WTC11 (cell line): Measurements from ENCODE around the gene CRTAP. TPM values are rescaled to one million over a fixed set of nuclear protein-coding genes. Genes with fewer than 3 reads are reported as not detected.

Source experiments
- ATAC-seq: fragments of 200-7000 bp; cut with Tn5 transposase; 2 replicates; pipeline ENCODE4 v1.10.0; 2021; ENCODE audit warnings: mild to moderate bottlenecking, moderate library complexity
- CTCF ChIA-PET: fragments of 300-600 bp; sonication (Branson Sonifier 250); formaldehyde crosslinking; loops from one replicate; lab custom pipeline; 2021; ENCODE audit warnings: antibody characterized with exemption; lab: Charles Lee
- POLR2A ChIA-PET: fragments of 350-600 bp; sonication (Branson Sonifier 250); formaldehyde crosslinking; loops from one replicate; lab custom pipeline; 2021; ENCODE audit warnings: antibody characterized with exemption; lab: Charles Lee
- DNase-seq: peaks from one replicate; pipeline ENCODE4 v3.0.0; 2021; ENCODE audit warnings: low spot score
- H3K27ac Mint-ChIP-seq: 2 replicates; pipeline ENCODE4 v1.8.0; 2021; ENCODE audit warnings: mixed read lengths
- H3K27me3 Mint-ChIP-seq: 2 replicates; pipeline ENCODE4 v1.8.0; 2021; ENCODE audit warnings: low read depth, mild to moderate bottlenecking, moderate library complexity, mixed read lengths
- H3K36me3 Mint-ChIP-seq: 2 replicates; pipeline ENCODE4 v1.8.0; 2021; ENCODE audit warnings: mixed read lengths
- H3K4me1 Mint-ChIP-seq: 2 replicates; pipeline ENCODE4 v1.8.0; 2022; ENCODE audit warnings: mixed read lengths
- H3K4me3 Mint-ChIP-seq: 2 replicates; pipeline ENCODE4 v1.8.0; 2021; ENCODE audit warnings: mild to moderate bottlenecking, moderate library complexity, mixed read lengths
- H3K9me3 Mint-ChIP-seq: 2 replicates; pipeline ENCODE4 v1.8.0; 2021; ENCODE audit warnings: mixed read lengths
- ARID4B ChIP-seq: sonication (generic); formaldehyde crosslinking; IDR thresholded peaks from 2 replicates; pipeline ENCODE4 v1.8.0; 2023; ENCODE audit warnings: missing genetic modification reagents, mild to moderate bottlenecking, borderline replicate concordance
- ATF3 ChIP-seq: sonication (generic); formaldehyde crosslinking; conservative IDR thresholded peaks from 2 replicates; pipeline ENCODE4 v1.8.1; 2022; ENCODE audit warnings: mild to moderate bottlenecking, missing genetic modification reagents
- CBFB ChIP-seq: sonication (generic); formaldehyde crosslinking; IDR thresholded peaks from 2 replicates; pipeline ENCODE4 v1.8.1; 2022; ENCODE audit warnings: mild to moderate bottlenecking, low read depth, missing genetic modification reagents
- ELF4 ChIP-seq: sonication (generic); formaldehyde crosslinking; IDR thresholded peaks from 2 replicates; pipeline ENCODE4 v1.8.1; 2022; ENCODE audit warnings: low read depth, mild to moderate bottlenecking, moderate library complexity, missing genetic modification reagents
- ERG ChIP-seq: fragments of 250-450 bp; sonication (Bioruptor Pico); IDR thresholded peaks from 2 replicates; pipeline ENCODE4 v1.8.0; 2021; ENCODE audit warnings: mild to moderate bottlenecking
- ETV6 ChIP-seq: sonication (generic); formaldehyde crosslinking; IDR thresholded peaks from 2 replicates; pipeline ENCODE4 v1.8.1; 2022; ENCODE audit warnings: mild to moderate bottlenecking, missing genetic modification reagents
- GABPB1 ChIP-seq: sonication (generic); formaldehyde crosslinking; IDR thresholded peaks from 2 replicates; pipeline ENCODE4 v1.8.1; 2023; ENCODE audit warnings: mild to moderate bottlenecking, missing genetic modification reagents
- JAZF1 ChIP-seq: fragments of 250-450 bp; sonication (Bioruptor Pico); IDR thresholded peaks from 2 replicates; pipeline ENCODE4 v1.9.0; 2021; ENCODE audit warnings: moderate library complexity, mild to moderate bottlenecking, inconsistent platforms
- KAT7 ChIP-seq: sonication (generic); formaldehyde crosslinking; IDR thresholded peaks from 2 replicates; pipeline ENCODE4 v1.8.1; 2023; ENCODE audit warnings: missing genetic modification reagents, mild to moderate bottlenecking, borderline replicate concordance
- MLX ChIP-seq: sonication (generic); formaldehyde crosslinking; IDR thresholded peaks from 2 replicates; pipeline ENCODE4 v1.8.1; 2023; ENCODE audit warnings: mild to moderate bottlenecking, missing genetic modification reagents, moderate library complexity
- NR2C2 ChIP-seq: sonication (generic); formaldehyde crosslinking; IDR thresholded peaks from 2 replicates; pipeline ENCODE4 v1.8.0; 2022; ENCODE audit warnings: mild to moderate bottlenecking, missing genetic modification reagents
- SMAD3 ChIP-seq: sonication (generic); formaldehyde crosslinking; IDR thresholded peaks from 2 replicates; pipeline ENCODE4 v1.8.0; 2022; ENCODE audit warnings: missing genetic modification reagents, mild to moderate bottlenecking, borderline replicate concordance
- ZBTB21 ChIP-seq: sonication (generic); formaldehyde crosslinking; IDR thresholded peaks from 2 replicates; pipeline ENCODE4 v1.8.1; 2023; ENCODE audit warnings: mild to moderate bottlenecking, missing genetic modification reagents, borderline replicate concordance
- ZBTB43 ChIP-seq: sonication (generic); formaldehyde crosslinking; IDR thresholded peaks from 2 replicates; pipeline ENCODE4 v1.8.1; 2023; ENCODE audit warnings: mild to moderate bottlenecking, missing genetic modification reagents
- ZNF138 ChIP-seq: sonication (generic); formaldehyde crosslinking; conservative IDR thresholded peaks from 2 replicates; pipeline ENCODE4 v1.8.1; 2022; ENCODE audit warnings: mild to moderate bottlenecking, moderate library complexity, missing genetic modification reagents
- ZNF423 ChIP-seq: fragments of 250-450 bp; sonication (Bioruptor Pico); IDR thresholded peaks from 2 replicates; pipeline ENCODE4 v2.1.2; 2022; ENCODE audit warnings: mild to moderate bottlenecking, moderate library complexity
- total RNA-seq: library from RNA; stranded (reverse); gene quantifications from 3 replicates; pipeline ENCODE4 v1.2.3, GENCODE V29; 2021
- TF ChIP-seq, protein P1 (sequence below): fragments of 250-450 bp; sonication (Bioruptor Pico); IDR thresholded peaks from 2 replicates; pipeline ENCODE4 v2.1.2; 2022; ENCODE audit warnings: mild to moderate bottlenecking, moderate library complexity
- TF ChIP-seq, protein P2 (sequence below): fragments of 250-450 bp; sonication (Bioruptor Pico); conservative IDR thresholded peaks from 2 replicates; pipeline ENCODE4 v1.9.0; 2021; ENCODE audit warnings: mild to moderate bottlenecking
- TF ChIP-seq, protein P3 (sequence below): sonication (generic); formaldehyde crosslinking; IDR thresholded peaks from 2 replicates; pipeline ENCODE4 v1.8.1; 2022; ENCODE audit warnings: missing genetic modification reagents, borderline replicate concordance

CRTAP gene
- total RNA-seq, 1 experiment from 2014 or later = 156 TPM

GRCh38 chr3:33145901-33146580 lies 32.2 kb downstream of the CRTAP start (continued):
- TF ChIP-seq KAT7 (CRISPR knock-in tag) (no peak), GABPB1 (CRISPR knock-in tag) (no peak), CBFB (no peak), ATF3 (CRISPR knock-in tag) (no peak), ZNF138 (CRISPR knock-in tag) (no peak), ZBTB21 (CRISPR knock-in tag) (no peak)
- TF ChIP-seq, protein P1, sequence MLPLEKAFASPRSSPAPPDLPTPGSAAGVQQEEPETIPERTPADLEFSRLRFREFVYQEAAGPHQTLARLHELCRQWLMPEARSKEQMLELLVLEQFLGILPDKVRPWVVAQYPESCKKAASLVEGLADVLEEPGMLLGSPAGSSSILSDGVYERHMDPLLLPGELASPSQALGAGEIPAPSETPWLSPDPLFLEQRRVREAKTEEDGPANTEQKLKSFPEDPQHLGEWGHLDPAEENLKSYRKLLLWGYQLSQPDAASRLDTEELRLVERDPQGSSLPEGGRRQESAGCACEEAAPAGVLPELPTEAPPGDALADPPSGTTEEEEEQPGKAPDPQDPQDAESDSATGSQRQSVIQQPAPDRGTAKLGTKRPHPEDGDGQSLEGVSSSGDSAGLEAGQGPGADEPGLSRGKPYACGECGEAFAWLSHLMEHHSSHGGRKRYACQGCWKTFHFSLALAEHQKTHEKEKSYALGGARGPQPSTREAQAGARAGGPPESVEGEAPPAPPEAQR (CRISPR knock-in tag) = no peak
- TF ChIP-seq, protein P2, sequence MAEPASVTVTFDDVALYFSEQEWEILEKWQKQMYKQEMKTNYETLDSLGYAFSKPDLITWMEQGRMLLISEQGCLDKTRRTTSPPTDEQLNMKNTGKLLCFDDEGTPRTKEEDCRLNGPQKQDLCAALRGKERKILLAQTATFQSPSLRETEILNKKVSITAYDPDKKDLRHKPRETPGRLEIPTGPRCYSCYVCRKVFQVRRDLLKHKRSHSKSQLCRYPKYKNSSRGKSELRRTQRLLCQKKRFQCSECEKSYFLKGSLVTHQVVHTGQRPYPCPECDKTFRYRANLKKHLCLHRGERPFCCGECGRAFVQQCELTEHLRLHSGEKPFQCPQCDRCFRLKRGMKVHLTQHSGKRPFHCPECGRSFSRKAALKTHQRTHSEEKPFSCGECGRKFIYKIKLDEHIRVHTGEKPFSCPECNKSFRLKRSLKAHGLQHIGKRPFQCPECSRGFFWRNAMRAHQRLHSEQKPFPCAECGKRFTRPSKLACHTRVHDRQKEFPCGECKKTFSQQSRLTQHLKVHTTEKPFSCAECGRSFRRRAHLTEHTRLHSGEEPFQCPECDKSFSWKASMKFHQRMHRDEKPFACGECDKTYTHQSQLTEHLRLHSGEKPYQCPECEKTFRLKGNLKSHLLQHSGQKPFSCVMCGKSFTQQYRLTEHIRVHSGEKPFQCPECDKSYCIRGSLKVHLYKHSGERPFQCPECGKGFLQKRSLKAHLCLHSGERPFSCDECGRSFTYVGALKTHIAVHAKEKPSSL = no peak

DNA sequence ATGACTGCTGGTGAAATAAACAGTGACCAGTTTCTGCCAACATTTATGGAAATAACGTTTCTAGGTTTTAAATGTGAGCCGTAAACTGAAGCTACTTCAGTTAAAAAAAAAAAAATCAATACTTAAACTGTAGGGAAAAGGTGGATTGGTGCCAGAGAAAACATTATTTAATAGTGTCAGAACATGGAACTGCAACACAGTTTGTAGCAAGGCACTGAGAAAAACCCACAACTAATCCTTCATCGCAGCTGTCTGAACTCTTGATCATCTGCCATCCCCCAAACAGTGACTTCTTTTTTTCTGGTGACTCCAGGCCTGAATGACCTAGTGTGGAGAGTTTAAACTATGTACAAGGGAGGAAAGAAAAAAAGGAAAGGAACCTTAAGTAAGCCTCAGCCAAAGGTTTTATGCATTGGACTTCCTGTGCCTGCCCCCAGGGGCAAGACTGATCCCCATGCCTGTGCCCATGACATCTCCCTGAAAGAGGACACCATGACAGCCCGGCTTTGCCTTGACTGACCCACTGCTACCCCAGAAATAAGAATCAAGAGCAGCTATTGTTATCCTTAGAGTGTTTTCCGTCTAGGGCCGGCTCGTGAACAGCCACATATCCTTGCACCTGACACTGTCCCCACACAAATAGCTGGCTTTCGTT lies 33.1 kb downstream of the CRTAP start:
- H3K27me3 Mint-ChIP-seq = no peaks in the 10 kb centered on the region; the same call in 1 of the 2 replicates
- H3K36me3 Mint-ChIP-seq = peaks cover 13% of the 10 kb centered on the region
- no peak for DNase-seq
- H3K27ac Mint-ChIP-seq = no peak overlapping the region
- ChIA-PET CTCF (interaction anchor here (1.0 to 2.3 kb wide), 3 partner anchors 16 to 226 kb away, joined by 3 to 11 read pairs (median 11); no protein-coding TSS in a partner anchor), POLR2A (no interaction called here)
- H3K9me3 Mint-ChIP-seq = peaks cover 4% of the 10 kb centered on the region; the same call in 1 of the 2 replicates
- no peak overlapping the region for H3K4me3 Mint-ChIP-seq
- ATAC-seq = peak; percentile 34
- peaks cover 7% of the 10 kb centered on the region; the same call in 1 of the 2 replicates for H3K4me1 Mint-ChIP-seq
- TF ChIP-seq MLX (CRISPR knock-in tag) = no peak
- TF ChIP-seq, protein P3, sequence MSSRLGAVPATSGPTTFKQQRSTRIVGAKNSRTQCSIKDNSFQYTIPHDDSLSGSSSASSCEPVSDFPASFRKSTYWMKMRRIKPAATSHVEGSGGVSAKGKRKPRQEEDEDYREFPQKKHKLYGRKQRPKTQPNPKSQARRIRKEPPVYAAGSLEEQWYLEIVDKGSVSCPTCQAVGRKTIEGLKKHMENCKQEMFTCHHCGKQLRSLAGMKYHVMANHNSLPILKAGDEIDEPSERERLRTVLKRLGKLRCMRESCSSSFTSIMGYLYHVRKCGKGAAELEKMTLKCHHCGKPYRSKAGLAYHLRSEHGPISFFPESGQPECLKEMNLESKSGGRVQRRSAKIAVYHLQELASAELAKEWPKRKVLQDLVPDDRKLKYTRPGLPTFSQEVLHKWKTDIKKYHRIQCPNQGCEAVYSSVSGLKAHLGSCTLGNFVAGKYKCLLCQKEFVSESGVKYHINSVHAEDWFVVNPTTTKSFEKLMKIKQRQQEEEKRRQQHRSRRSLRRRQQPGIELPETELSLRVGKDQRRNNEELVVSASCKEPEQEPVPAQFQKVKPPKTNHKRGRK (CRISPR knock-in tag) = no peak
- no peak for TF ChIP-seq SMAD3
- no peak for TF ChIP-seq ETV6 (CRISPR knock-in tag)
- TF ChIP-seq NR2C2 (CRISPR knock-in tag) = no peak
- TF ChIP-seq ELF4 (CRISPR knock-in tag) = no peak
- TF ChIP-seq JAZF1 (CRISPR knock-in tag) = no peak
- TF ChIP-seq ZNF423 (CRISPR knock-in tag) = no peak
- TF ChIP-seq ZBTB43 = no peak
- TF ChIP-seq ARID4B (CRISPR knock-in tag) = no peak
- no peak for TF ChIP-seq ERG (CRISPR knock-in tag)
